ENCODE data around the gene CTSF.
A peak's percentile ranks its signal among the peaks of the same experiment; 100 is the strongest.
"Not testable (repeated sequence)": the region's sequence is repeated elsewhere in the genome, so short reads cannot be mapped to it uniquely, and the experiment has no call there.

CTSF gene

GRCh38 chr11:66589996-66590675 is 21.7 kb upstream of the CTSF start:
- DNase-seq (ENCODE audit: low spot score): no peak

DNA sequence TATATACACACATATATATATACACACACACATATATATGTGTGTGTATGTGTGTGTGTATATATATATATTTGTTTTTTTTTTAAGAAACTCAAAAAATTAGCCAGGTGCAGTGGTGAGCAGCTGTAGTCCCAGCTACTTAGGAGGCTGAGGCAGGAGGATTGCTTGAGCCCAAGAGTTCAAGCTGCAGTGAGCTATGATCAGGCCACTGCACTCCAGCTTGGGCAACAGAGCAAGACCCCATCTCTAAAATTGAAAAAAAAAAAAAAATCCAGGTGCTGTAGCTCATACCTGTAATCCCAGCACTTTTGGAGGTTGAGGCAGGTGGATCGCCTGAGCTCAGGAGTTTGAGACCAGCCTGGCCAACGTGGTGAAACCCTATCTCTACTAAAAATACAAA is 20.9 kb upstream of the CTSF start:
- DNase-seq (ENCODE audit: low spot score): not testable (repeated sequence)

DNA sequence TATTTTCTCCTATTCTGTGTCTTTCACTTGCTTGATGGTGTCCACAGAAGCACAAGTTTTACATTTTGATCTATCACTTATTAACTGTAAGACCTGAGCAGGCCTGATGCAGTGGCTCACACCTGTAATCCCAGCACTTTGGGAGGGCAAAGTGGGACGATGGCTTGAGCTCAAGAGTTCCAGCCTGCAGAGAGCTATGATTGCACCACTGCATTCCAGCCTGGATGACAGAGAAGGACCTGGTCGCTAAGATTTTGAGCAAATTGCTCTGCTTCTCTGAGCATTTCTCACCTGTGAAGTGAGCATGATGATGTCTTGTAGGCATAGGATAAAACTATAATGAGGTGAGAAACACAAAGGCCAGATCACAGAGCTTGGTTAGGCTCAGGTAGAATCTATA is 17.7 kb upstream of the CTSF start:
- DNase-seq (ENCODE audit: low spot score): no peak

- DNase-seq (ENCODE audit: low spot score): not testable (repeated sequence)
These were observed 17.0 kb upstream of the CTSF start for GRCh38 chr11:66585447-66585846.

DNA sequence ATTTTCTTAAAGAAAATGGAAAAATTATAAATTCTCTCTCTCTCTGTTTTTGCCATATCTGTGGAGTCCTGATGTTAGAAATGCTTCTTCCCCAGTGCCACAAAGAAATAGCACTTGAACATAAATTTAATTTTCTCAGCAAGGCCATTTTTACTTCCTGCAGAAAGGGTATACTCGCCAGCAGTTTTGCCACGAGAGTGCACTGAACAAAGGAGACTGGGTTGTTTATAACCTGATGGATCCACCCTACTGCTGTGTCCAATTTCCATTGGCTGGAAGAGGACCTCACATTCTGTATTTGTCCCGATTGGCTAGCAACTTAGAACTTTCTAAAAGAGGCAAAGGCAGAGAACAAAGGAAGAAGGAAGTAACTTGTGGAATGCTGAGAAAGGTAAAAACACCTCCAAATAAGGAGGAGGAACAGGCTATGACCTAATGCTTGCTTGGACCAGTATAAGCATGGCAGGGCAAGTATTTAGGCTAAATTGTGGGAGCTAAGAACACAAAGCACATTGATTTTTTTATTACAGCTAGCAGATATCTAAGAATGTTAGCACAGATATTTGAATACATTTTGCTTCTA is 14.2 kb upstream of the CTSF start:
- not testable (repeated sequence) for DNase-seq (ENCODE audit: low spot score)

DNA sequence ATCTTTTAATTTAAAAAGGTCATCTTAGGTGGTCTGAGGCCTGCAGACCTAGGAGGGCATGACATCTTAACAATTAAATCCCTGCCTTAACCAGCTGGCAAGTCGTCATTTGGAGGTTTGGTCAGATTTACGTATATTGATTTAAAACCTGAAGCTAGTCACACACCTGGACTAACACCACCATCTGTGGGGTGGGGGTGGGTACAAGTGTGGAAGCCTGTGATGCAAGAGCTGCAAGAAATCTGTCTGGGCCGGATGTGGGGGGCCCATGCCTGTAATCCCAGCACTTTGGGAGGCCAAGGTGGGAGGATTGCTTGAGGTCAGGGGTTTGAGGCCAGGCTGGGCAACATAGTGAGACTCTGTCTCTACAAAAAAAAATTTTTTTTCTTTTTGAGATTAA is 12.9 kb upstream of the CTSF start:
- no peak for DNase-seq (ENCODE audit: low spot score)

DNA sequence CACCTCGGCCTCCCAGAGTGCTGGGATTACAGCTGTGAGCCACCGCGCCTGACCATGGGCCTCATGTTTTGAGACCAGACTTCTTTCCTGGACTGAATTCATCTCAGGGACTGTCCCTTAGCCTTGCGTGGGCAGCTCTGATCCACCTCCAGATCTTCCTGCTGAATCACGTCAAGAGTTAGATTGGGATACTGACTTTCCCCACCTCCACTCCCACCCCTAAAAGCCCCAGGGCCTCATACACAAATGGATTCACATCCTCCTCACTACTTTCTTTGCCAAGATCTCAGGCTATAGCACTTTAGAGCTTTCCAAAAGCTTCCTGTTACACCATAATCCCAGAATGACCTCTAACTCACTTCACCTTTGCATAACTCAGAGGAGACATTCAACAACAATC is 12.4 kb upstream of the CTSF start:
- no peak for DNase-seq (ENCODE audit: low spot score)

GRCh38 chr11:66579017-66579606 is 10.7 kb upstream of the CTSF start:
- peak; percentile 93 for DNase-seq (ENCODE audit: low spot score)

- no peak for DNase-seq (ENCODE audit: low spot score)
These were observed 2.4 kb upstream of the CTSF start for GRCh38 chr11:66570850-66571180.

DNA sequence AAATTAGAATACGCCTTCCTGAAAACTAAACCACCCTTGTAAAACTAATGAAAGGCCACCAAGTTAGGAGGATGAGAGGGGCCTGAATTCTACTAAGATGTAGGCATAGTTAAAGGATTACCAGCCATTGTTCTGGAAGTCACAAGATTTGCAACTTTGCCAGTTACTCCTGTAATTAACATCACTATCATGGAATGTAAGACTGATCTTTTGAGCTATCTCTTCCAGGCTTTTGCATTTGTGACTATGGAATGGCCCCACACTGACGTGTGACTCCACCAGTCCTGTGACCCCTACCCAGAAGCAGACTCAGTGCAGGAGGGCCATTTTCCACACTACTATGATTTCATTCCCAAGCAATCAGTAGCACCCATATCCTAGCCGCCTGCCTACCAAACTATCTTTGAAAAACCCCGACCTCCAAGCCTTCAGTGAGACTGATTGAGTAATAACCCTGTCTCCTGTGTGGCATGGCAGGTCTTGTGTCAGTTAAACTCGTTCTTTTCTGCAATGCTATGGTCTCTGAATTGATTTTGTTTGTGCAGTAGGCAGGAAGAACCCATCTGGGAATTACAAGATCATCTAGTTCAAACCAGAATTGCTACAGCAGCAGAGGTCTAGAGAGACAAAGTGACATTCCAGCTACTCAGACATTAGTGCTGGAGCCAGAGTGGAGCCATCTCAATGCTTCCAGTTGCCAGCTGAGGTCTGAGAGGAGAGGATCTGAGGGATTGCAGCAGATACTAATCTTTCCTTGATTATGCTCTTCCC is 1.9 kb upstream of the CTSF start:
- no peak for DNase-seq (ENCODE audit: low spot score)

GRCh38 chr11:66569076-66569475 is 670 bp upstream of the CTSF start:
- DNase-seq (ENCODE audit: low spot score): no peak

DNA sequence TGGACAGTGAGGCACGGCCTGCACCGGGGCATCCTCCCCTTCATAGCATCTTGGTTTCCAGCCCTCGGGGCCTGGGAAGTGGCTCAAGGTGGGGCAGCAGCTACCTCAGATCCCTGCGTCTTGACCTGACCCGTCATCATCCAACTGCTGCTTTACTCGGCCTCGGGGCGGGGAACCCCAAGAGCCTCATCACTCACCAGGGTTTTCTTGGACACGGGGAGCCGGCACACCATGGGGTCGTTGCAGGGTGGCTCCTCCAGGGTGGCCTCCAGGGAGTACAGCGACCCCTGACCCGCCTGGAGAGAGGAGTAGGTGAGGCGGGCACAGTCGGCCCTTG is 651 bp downstream of the CTSF start:
- DNase-seq (ENCODE audit: low spot score): no peak

GRCh38 chr11:66566221-66566620 is 2.2 kb downstream of the CTSF start:
- no peak for DNase-seq (ENCODE audit: low spot score)

- no peak for DNase-seq (ENCODE audit: low spot score)
These were observed 3.4 kb downstream of the CTSF start for GRCh38 chr11:66564984-66565383.

DNA sequence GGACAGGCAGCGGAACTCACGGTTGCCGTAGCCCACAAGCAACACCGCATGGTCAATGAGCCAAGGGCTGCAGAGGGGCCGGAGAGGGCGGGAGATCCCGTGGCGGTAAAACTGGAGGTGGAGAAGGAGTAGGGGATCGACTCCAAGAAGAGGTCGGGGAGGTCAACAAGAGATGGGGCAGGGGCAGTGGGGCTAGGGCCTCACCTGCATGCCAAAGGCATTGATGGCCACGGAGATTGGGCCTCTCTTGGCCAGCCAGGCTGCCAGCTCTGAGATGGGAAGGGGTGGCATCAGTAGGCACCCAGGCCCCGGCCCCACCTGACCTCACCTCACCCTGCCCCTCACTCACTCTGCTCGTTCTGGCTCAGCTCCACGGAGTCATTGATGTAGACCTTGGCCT is 3.9 kb downstream of the CTSF start:
- no peak for DNase-seq (ENCODE audit: low spot score)

DNA sequence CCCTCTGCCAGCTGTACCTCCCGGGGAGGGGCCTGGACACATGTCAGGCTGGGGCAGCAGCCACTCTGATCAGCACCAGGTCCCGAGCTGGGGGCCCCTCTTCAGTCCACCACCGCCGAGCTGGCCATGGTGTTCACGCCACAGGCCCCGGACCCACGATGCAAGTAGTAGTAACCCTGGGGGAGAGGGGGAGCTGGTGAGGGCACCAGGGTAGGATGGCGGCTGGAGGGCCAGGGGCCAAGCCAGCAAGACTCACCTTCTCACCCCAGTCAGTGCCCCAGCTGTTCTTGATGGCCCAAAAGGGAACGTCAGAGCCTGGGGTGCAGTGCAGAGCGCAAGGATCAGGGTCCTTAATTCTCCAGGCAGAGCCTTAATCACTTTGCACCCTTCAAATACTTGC is 4.6 kb downstream of the CTSF start:
- no peak for DNase-seq (ENCODE audit: low spot score)

DNA sequence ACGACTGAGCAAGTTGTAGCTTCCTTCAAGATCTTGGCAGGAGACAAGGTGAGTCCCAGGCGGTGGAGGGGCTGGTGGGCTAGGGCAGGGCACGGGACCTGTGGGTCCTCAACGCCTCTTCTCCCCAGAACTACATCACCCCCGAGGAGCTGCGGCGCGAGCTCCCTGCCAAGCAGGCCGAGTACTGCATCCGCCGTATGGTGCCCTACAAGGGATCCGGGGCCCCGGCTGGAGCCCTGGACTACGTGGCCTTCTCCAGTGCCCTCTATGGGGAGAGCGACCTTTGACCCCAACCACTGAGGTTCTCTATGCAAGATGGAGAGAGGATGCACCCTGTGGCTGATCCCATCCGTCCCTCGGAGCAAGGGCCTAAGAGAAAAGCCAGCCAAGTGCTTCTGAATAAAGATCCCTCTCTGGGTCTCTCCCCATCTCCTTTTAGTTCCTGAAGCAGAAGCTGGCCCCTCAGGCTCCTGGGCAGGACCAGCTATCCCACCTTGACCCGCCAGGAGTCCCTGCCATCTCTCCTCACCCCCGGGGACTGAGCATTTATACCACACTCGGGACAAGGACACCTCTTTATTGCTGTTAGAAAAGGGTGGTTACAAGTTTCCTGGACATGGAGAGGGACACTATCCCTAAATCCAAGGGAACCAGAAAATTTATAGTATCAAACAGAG is 5.4 kb downstream of the CTSF start:
- no peak for DNase-seq (ENCODE audit: low spot score)

GRCh38 chr11:66562275-66562674 is 6.1 kb downstream of the CTSF start:
- DNase-seq (ENCODE audit: low spot score): no peak

DNA sequence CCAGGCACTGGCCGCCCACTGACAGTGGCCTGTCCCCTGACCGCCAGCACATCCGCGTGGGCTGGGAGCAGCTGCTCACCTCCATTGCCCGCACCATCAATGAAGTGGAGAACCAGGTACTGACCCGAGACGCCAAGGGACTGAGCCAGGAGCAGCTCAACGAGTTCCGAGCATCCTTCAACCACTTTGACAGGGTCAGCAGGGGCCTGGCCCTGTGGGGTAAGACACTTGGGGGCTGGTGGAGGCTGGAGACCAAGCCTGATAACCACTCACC is 6.5 kb downstream of the CTSF start:
- DNase-seq (ENCODE audit: low spot score): no peak

- no peak for DNase-seq (ENCODE audit: low spot score)
These were observed 7.0 kb downstream of the CTSF start for GRCh38 chr11:66561178-66561974.

- DNase-seq (ENCODE audit: low spot score): no peak
These were observed 8.3 kb downstream of the CTSF start for GRCh38 chr11:66559866-66560676.

Data from GM03348 (cell line).